ENCODE data around the gene MIPEP. TPM values are rescaled to one million over a fixed set of nuclear protein-coding genes. Genes with fewer than 3 reads are reported as not detected.
A peak's percentile ranks its signal among the peaks of the same experiment; 100 is the strongest.

The MIPEP gene
- total RNA-seq, 4 donors from 2014 or later, result 12.1 to 25.7 (median 19.5) TPM

DNA sequence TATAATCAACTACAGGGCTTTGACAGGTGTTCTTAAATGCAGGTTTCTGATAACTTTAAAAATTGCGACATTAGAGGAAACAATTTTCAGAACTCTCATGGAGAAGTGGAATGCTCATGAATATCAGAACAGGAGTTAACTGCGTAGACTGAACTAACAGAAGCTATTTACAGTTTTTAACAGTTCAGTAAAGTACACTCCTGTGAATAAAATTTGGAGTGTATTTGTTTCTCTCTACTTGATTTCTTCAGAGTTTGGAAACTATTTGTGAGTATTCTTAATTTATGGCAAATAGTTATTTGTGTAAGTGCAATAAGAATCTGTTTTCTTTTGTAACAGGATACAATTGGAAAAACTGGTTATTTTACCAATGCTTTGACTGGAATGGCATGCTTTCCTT lies 204.6 kb downstream of the MIPEP start:
- 89 to 94% methylated on average over 2 of the region's 2 CpGs for WGBS, 2 donors
- peak overlapping the region in 2 of 4 donors; percentile 16 to 48 for H3K27ac ChIP-seq
- DNase-seq, result no peak
- no peaks in the 10 kb centered on the region for H3K4me1 ChIP-seq
- intact Hi-C loops (cut with DNase I), result no loop called here
- no peaks in the 10 kb centered on the region for H3K27me3 ChIP-seq
- peaks cover 0 to 6% (median 0%) of the 10 kb centered on the region in 3 donors for H3K9me3 ChIP-seq
- TF ChIP-seq POLR2A (IDR thresholded peaks at IDR 0.05), result no peak
- TF ChIP-seq, protein P1, sequence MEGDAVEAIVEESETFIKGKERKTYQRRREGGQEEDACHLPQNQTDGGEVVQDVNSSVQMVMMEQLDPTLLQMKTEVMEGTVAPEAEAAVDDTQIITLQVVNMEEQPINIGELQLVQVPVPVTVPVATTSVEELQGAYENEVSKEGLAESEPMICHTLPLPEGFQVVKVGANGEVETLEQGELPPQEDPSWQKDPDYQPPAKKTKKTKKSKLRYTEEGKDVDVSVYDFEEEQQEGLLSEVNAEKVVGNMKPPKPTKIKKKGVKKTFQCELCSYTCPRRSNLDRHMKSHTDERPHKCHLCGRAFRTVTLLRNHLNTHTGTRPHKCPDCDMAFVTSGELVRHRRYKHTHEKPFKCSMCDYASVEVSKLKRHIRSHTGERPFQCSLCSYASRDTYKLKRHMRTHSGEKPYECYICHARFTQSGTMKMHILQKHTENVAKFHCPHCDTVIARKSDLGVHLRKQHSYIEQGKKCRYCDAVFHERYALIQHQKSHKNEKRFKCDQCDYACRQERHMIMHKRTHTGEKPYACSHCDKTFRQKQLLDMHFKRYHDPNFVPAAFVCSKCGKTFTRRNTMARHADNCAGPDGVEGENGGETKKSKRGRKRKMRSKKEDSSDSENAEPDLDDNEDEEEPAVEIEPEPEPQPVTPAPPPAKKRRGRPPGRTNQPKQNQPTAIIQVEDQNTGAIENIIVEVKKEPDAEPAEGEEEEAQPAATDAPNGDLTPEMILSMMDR (IDR thresholded peaks at IDR 0.05), result no peak
- H3K36me3 ChIP-seq, result no peaks in the 10 kb centered on the region
- no peak overlapping the region for H3K4me3 ChIP-seq

DNA sequence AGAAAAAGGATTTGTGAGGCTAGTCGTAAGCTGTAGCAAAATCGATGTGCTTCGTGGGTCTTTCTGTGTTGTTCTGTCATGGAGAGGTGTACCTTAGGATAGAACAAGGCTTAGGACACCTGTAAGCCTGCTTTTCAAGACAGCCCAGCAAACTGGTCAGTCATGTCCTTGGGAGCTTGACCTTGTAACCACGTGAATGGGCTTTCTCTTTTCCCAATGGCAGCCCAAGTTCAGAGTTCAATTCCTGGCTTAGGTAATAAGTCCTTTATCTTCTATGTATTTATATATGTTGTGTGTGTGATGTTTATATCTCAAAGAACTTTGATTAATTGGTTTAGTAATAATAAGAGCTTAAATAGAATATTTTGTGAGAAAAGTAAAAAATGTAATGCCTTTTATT lies 206.1 kb downstream of the MIPEP start:
- Histone ChIP-seq H3K4me3 (no peak overlapping the region), H3K27me3 (no peaks in the 10 kb centered on the region), H3K9me3 (peaks cover 0 to 6% (median 0%) of the 10 kb centered on the region in 3 donors), H3K4me1 (no peaks in the 10 kb centered on the region), H3K27ac (no peak overlapping the region), H3K36me3 (no peaks in the 10 kb centered on the region)
- no peak for DNase-seq
- intact Hi-C loops (cut with DNase I), result no loop called here
- TF ChIP-seq, protein P1 (IDR thresholded peaks at IDR 0.05), result no peak
- TF ChIP-seq POLR2A (IDR thresholded peaks at IDR 0.05), result no peak
- 56 to 85% methylated on average over 4 of the region's 4 CpGs for WGBS, 2 donors

DNA sequence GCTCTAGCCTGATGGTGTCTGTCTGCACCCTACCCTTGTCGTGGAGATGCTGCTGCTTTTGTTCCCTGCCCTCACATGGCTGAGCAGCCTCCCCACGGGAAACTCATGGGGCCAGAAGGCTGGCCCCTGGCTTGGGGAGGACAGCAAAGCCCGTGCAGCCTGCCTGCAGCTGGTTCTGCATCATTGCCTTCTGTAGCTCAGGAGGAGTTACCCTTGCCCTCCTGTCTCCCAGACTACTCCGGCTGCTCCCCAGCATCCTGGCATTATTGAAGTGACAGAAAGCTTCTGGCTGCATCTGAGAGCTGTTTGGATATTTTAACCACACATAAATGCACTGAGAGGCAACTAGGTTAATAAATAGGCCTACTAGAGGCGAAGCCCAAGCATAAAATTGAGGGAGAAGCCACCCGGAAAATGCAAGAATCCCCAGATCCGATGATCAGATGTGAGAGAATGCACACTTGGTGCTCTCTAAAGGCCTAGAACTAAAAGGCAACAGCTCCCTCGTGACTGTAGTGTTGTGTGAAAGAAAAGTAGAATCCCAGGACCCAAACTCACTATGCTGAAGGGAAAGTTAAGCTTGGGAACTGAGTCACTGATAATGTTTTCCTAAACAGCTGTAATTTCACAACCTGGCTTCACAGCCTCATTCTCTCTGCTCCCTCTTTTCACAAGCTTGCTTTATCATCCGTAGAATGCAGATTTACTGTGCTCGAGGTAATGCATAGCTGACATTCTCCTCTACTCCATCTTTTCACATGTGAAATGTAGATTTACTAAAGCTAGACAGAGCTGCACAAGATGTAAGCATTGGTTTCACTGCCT lies 208.1 kb downstream of the MIPEP start:
- H3K4me1 ChIP-seq, result no peaks in the 10 kb centered on the region
- 77 to 84% methylated on average over 6 of the region's 10 CpGs for WGBS, 2 donors
- no peaks in the 10 kb centered on the region for H3K27me3 ChIP-seq
- H3K36me3 ChIP-seq, result no peaks in the 10 kb centered on the region
- intact Hi-C loops (cut with DNase I), result no loop called here
- no peak overlapping the region for H3K4me3 ChIP-seq
- DNase-seq, result no peak
- peak overlapping the region in 2 of 4 donors; percentile 3 to 8 for H3K27ac ChIP-seq
- peaks cover 0 to 6% (median 0%) of the 10 kb centered on the region in 3 donors for H3K9me3 ChIP-seq
- no peak for TF ChIP-seq POLR2A (IDR thresholded peaks at IDR 0.05)
- TF ChIP-seq, protein P1 (IDR thresholded peaks at IDR 0.05), result no peak

Small RNAs within 50 kb of the gene (small RNA-seq; reads per million reads assigned to genes)
- 0 reads per million in 4 donors for gene MTCO3P2

Other genes with a start within 250 kb of the MIPEP start
- not detected for gene C1QTNF9B, start 8.1 kb upstream of the MIPEP start, total RNA-seq

All from esophagus squamous epithelium (tissue), 5 donors.